Chondrocyte (in vitro differentiated cells): Measurements from ENCODE around the gene FAM163B. TPM values are rescaled to one million over a fixed set of nuclear protein-coding genes. Genes with fewer than 3 reads are reported as not detected.

Source experiments
- DNase-seq: peaks from one replicate; pipeline ENCODE4 v3.0.0; 2021; ENCODE audit warnings: mixed read lengths, low spot score
- H3K27ac Mint-ChIP-seq: one replicate; pipeline ENCODE4 v1.8.0; 2021; ENCODE audit warnings: mild to moderate bottlenecking, moderate library complexity, mixed read lengths; ENCODE audit not compliant: unreplicated experiment
- H3K27me3 Mint-ChIP-seq: 2 replicates; pipeline ENCODE4 v1.8.0; 2021; ENCODE audit warnings: low read depth, mixed read lengths
- H3K36me3 Mint-ChIP-seq: 2 replicates; pipeline ENCODE4 v1.8.0; 2021; ENCODE audit warnings: low read depth, mixed read lengths
- H3K4me1 Mint-ChIP-seq: 2 replicates; pipeline ENCODE4 v1.8.0; 2021; ENCODE audit warnings: low read depth, mild to moderate bottlenecking, mixed read lengths
- H3K4me3 Mint-ChIP-seq: one replicate; pipeline ENCODE4 v1.8.0; 2021; ENCODE audit warnings: mild to moderate bottlenecking, moderate library complexity, mixed read lengths; ENCODE audit not compliant: unreplicated experiment
- H3K9me3 Mint-ChIP-seq: 2 replicates; pipeline ENCODE4 v1.8.0; 2021; ENCODE audit warnings: low read depth, mixed read lengths
- CTCF ChIP-seq: fragments of 200-600 bp; sonication (generic); IDR thresholded peaks from 2 replicates; pipeline ENCODE4 v1.5.0; 2021; ENCODE audit warnings: antibody characterized with exemption, mild to moderate bottlenecking, moderate library complexity
- total RNA-seq: library from RNA; stranded (reverse); gene quantifications from 3 replicates; pipeline ENCODE4 v1.2.1, GENCODE V29; 2021

The FAM163B gene
- total RNA-seq, 1 donor from 2014 or later, result not detected

- no peak for DNase-seq
- Mint-ChIP-seq H3K27ac (no peak overlapping the region), H3K4me1 (peaks cover 21% of the 10 kb centered on the region), H3K4me3 (no peak overlapping the region), H3K36me3 (no peaks in the 10 kb centered on the region), H3K27me3 (no peaks in the 10 kb centered on the region), H3K9me3 (no peaks in the 10 kb centered on the region)
- TF ChIP-seq CTCF, result no peak
Observed at GRCh38 chr9:133529457-133529856, 79.7 kb downstream of the FAM163B start.

GRCh38 chr9:133528876-133529241 is 80.3 kb downstream of the FAM163B start:
- Mint-ChIP-seq H3K27me3 (no peaks in the 10 kb centered on the region), H3K9me3 (no peaks in the 10 kb centered on the region), H3K27ac (no peak overlapping the region), H3K4me3 (no peak overlapping the region), H3K4me1 (peaks cover 22% of the 10 kb centered on the region), H3K36me3 (no peaks in the 10 kb centered on the region)
- no peak for DNase-seq
- TF ChIP-seq CTCF, result no peak

GRCh38 chr9:133528001-133528875 is 81.0 kb downstream of the FAM163B start:
- DNase-seq, result no peak
- Mint-ChIP-seq H3K27me3 (no peaks in the 10 kb centered on the region), H3K9me3 (no peaks in the 10 kb centered on the region), H3K27ac (no peak overlapping the region), H3K36me3 (no peaks in the 10 kb centered on the region), H3K4me1 (peaks cover 25% of the 10 kb centered on the region), H3K4me3 (no peak overlapping the region)
- no peak for TF ChIP-seq CTCF

GRCh38 chr9:133527444-133527920 is 81.7 kb downstream of the FAM163B start:
- no peak for TF ChIP-seq CTCF
- Mint-ChIP-seq H3K27ac (no peak overlapping the region), H3K4me1 (peaks cover 25% of the 10 kb centered on the region), H3K9me3 (no peaks in the 10 kb centered on the region), H3K27me3 (no peaks in the 10 kb centered on the region), H3K36me3 (no peaks in the 10 kb centered on the region), H3K4me3 (no peak overlapping the region)
- no peak for DNase-seq

Other genes starting within 250 kb of the FAM163B start
- gene SURF4, start 233.3 kb downstream of the FAM163B start, total RNA-seq, result 242 to 285 TPM (median 243 TPM) in 3 replicates
- 1.2 to 1.9 TPM (median 1.8 TPM) in 3 replicates for gene STKLD1, start 233.0 kb downstream of the FAM163B start, total RNA-seq
- gene REXO4, start 191.4 kb downstream of the FAM163B start, total RNA-seq, result 15.0 to 19.3 TPM (median 16.8 TPM) in 3 replicates
- 5.5 to 9.5 TPM (median 5.7 TPM) in 3 replicates for gene ADAMTS13, start 187.0 kb downstream of the FAM163B start, total RNA-seq
- 14.4 to 22.3 TPM (median 18.8 TPM) in 3 replicates for gene CACFD1, start 149.4 kb downstream of the FAM163B start, total RNA-seq
- 5.4 to 13.7 TPM (median 13.2 TPM) in 3 replicates for gene SLC2A6, start 130.3 kb downstream of the FAM163B start, total RNA-seq
- not detected in 3 replicates for gene MYMK, start 84.4 kb downstream of the FAM163B start, total RNA-seq
- gene ADAMTSL2, start 74.7 kb downstream of the FAM163B start, total RNA-seq, result 0.15 to 0.31 TPM (median 0.23 TPM) in 3 replicates
- not detected in 3 replicates for gene DBH, start 27.0 kb upstream of the FAM163B start, total RNA-seq
- 0.74 to 1.2 TPM in 2 of 3 replicates, not detected in the other for gene SARDH, start 129.0 kb upstream of the FAM163B start, total RNA-seq